ENCODE measurements around the gene HOXB1.

HOXB1 gene

GRCh38 chr17:48530887-48531272 is at the start of gene HOXB1:
Gene HOXB1 (minus strand): TSS chr17:48531011. CDS start chr17:48530904, 107 bp downstream.
- DNase-seq (ENCODE audit: low spot score): no peak

- no peak for DNase-seq (ENCODE audit: low spot score)
Observed at GRCh38 chr17:48579760-48580554, 49.1 kb upstream of the HOXB1 start.

GRCh38 chr17:48579471-48579759 is 48.6 kb upstream of the HOXB1 start:
- no peak for DNase-seq (ENCODE audit: low spot score)

- no peak for DNase-seq (ENCODE audit: low spot score)
Observed at GRCh38 chr17:48578616-48579470, 48.0 kb upstream of the HOXB1 start.

GRCh38 chr17:48577946-48578615 is 47.3 kb upstream of the HOXB1 start, which contains the start of gene HOXB4:
Gene HOXB4 (minus strand): TSS chr17:48578350. CDS start chr17:48578319, 31 bp downstream.
- DNase-seq (ENCODE audit: low spot score): peak; percentile 82

GRCh38 chr17:48577330-48577945 is 46.6 kb upstream of the HOXB1 start:
- DNase-seq (ENCODE audit: low spot score): no peak

GRCh38 chr17:48576479-48577309 is 45.9 kb upstream of the HOXB1 start:
- DNase-seq (ENCODE audit: low spot score): peak; percentile 64

GRCh38 chr17:48575673-48576478 is 45.1 kb upstream of the HOXB1 start:
- DNase-seq (ENCODE audit: low spot score): no peak

GRCh38 chr17:48575066-48575582 is 44.3 kb upstream of the HOXB1 start:
- no peak for DNase-seq (ENCODE audit: low spot score)

GRCh38 chr17:48574505-48575065 is 43.8 kb upstream of the HOXB1 start:
- no peak for DNase-seq (ENCODE audit: low spot score)

- no peak for DNase-seq (ENCODE audit: low spot score)
Observed at GRCh38 chr17:48571826-48572417, 41.1 kb upstream of the HOXB1 start.

- no peak for DNase-seq (ENCODE audit: low spot score)
Observed at GRCh38 chr17:48571024-48571818, 40.4 kb upstream of the HOXB1 start.

- DNase-seq (ENCODE audit: low spot score): no peak
Observed at GRCh38 chr17:48570325-48571023, 39.7 kb upstream of the HOXB1 start.

GRCh38 chr17:48569674-48570324 is 39.0 kb upstream of the HOXB1 start:
- no peak for DNase-seq (ENCODE audit: low spot score)

- no peak for DNase-seq (ENCODE audit: low spot score)
Observed at GRCh38 chr17:48569240-48569582, 38.4 kb upstream of the HOXB1 start.

- DNase-seq (ENCODE audit: low spot score): no peak
Observed at GRCh38 chr17:48568499-48569239, 37.9 kb upstream of the HOXB1 start.

Data from kidney tubule cell (primary cell).